ENCODE measurements around the gene GSTT2. TPM values are rescaled to one million over a fixed set of nuclear protein-coding genes. Genes with fewer than 3 reads are reported as not detected.

GSTT2 gene
- total and polyA plus RNA-seq, 7 donors, result 0.12 to 0.89 (median 0.29) TPM; not detected in 3

GRCh38 chr22:24001314-24001713 is 21.4 kb downstream of the GSTT2 start:
- H3K27me3 ChIP-seq (ENCODE audit: insufficient read depth in 3 of 3, low read length in 2 of 3), result no peaks in the 10 kb centered on the region
- H3K4me1 ChIP-seq, result peaks cover 4% of the 10 kb centered on the region
- ATAC-seq, result no peak
- H3K9me3 ChIP-seq, result no peaks in the 10 kb centered on the region
- H3K27ac ChIP-seq, result no peak overlapping the region
- TF ChIP-seq, protein P1, sequence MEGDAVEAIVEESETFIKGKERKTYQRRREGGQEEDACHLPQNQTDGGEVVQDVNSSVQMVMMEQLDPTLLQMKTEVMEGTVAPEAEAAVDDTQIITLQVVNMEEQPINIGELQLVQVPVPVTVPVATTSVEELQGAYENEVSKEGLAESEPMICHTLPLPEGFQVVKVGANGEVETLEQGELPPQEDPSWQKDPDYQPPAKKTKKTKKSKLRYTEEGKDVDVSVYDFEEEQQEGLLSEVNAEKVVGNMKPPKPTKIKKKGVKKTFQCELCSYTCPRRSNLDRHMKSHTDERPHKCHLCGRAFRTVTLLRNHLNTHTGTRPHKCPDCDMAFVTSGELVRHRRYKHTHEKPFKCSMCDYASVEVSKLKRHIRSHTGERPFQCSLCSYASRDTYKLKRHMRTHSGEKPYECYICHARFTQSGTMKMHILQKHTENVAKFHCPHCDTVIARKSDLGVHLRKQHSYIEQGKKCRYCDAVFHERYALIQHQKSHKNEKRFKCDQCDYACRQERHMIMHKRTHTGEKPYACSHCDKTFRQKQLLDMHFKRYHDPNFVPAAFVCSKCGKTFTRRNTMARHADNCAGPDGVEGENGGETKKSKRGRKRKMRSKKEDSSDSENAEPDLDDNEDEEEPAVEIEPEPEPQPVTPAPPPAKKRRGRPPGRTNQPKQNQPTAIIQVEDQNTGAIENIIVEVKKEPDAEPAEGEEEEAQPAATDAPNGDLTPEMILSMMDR (IDR thresholded peaks at IDR 0.05), result no peak
- intact Hi-C loops (cut with DNase I), result loop anchor here in 1 of 2 donors (5.0 kb wide), 1 partner anchor 156 kb away; no protein-coding TSS in a partner anchor
- H3K4me3 ChIP-seq, result no peak overlapping the region
- DNase-seq, result no peak
- H3K36me3 ChIP-seq (ENCODE audit: insufficient read depth in 1 of 2, low read depth in 1 of 2), result no peaks in the 10 kb centered on the region
- WGBS, 3 donors, result 77 to 85% (median 83%) methylated on average over 7 to 9 of the region's 9 CpGs

- H3K27me3 ChIP-seq (ENCODE audit: insufficient read depth in 3 of 3, low read length in 2 of 3), result no peaks in the 10 kb centered on the region
- H3K36me3 ChIP-seq (ENCODE audit: insufficient read depth in 1 of 2, low read depth in 1 of 2), result no peaks in the 10 kb centered on the region
- TF ChIP-seq, protein P1 (IDR thresholded peaks at IDR 0.05), result no peak
- H3K9me3 ChIP-seq, result no peaks in the 10 kb centered on the region
- no peak for ATAC-seq
- 72 to 77% (median 72%) methylated on average over 10 of the region's 10 CpGs for WGBS, 3 donors
- no peak overlapping the region for H3K4me3 ChIP-seq
- H3K27ac ChIP-seq, result no peak overlapping the region
- H3K4me1 ChIP-seq, result peaks cover 4% of the 10 kb centered on the region
- DNase-seq, result no peak
- intact Hi-C loops (cut with DNase I), result loop anchor here in 1 of 2 donors (5.0 kb wide), 1 partner anchor 155 kb away; no protein-coding TSS in a partner anchor
Observed at GRCh38 chr22:24002272-24002671, 22.3 kb downstream of the GSTT2 start.

DNA sequence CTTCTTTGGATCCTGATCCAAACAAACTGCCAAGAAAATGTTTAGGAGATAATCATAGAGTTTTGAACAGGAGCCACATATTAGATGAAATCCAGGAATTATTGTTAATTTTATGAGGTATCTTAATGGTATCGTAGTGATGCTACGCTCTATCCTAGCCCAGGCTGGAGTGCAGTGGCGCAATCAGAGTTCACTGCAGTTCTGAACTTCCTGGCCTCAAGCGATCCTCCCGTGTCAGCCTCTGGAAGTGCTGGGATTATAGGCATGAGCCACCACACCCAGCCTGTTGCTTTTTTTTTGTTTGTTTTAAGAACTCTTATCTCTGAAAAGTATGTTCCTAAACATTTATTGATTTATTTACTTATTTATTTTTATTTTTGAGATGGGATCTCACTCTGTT is 22.9 kb downstream of the GSTT2 start:
- 75 to 85% (median 84%) methylated on average over 5 of the region's 5 CpGs for WGBS, 3 donors
- H3K36me3 ChIP-seq (ENCODE audit: insufficient read depth in 1 of 2, low read depth in 1 of 2), result no peaks in the 10 kb centered on the region
- H3K4me3 ChIP-seq, result no peak overlapping the region
- TF ChIP-seq, protein P1 (IDR thresholded peaks at IDR 0.05), result no peak
- intact Hi-C loops (cut with DNase I), result loop anchor here in 1 of 2 donors (5.0 kb wide), 1 partner anchor 154 kb away; no protein-coding TSS in a partner anchor
- DNase-seq, result no peak
- no peak for ATAC-seq
- no peaks in the 10 kb centered on the region for H3K27me3 ChIP-seq (ENCODE audit: insufficient read depth in 3 of 3, low read length in 2 of 3)
- no peak overlapping the region for H3K27ac ChIP-seq
- no peaks in the 10 kb centered on the region for H3K9me3 ChIP-seq
- peaks cover 4% of the 10 kb centered on the region for H3K4me1 ChIP-seq

DNA sequence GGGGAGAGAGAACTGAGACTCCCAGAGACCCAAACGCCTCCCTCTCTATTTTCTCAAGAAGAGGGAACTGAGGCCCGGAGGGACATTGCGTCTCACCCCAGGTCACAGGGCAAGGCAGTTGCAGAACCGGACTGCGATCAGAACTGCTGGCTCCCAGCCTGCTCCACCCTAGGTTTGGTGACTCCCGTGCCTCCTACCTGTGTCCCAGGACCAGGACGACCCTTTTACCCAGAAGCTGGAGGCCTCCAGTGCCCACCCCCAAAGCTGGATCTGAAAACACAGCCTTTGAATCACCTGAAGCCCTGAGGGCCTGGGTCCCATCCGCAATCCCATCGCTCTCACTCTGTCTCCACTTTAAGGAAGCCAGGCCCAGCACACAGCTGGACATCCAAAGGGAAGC is 24.0 kb downstream of the GSTT2 start:
- H3K36me3 ChIP-seq (ENCODE audit: insufficient read depth in 1 of 2, low read depth in 1 of 2), result no peaks in the 10 kb centered on the region
- whole genome bisulfite sequencing, 3 donors, result 79 to 89% (median 83%) methylated on average over 9 of the region's 9 CpGs
- H3K4me3 ChIP-seq, result no peak overlapping the region
- ATAC-seq (no peak), DNase-seq (peak in 1 of 2 donors; percentile 41)
- no peaks in the 10 kb centered on the region for H3K9me3 ChIP-seq
- intact Hi-C loops (cut with DNase I), result loop anchor here in 1 of 2 donors (5.0 kb wide), 1 partner anchor 153 kb away; no protein-coding TSS in a partner anchor
- TF ChIP-seq, protein P1 (IDR thresholded peaks at IDR 0.05), result no peak
- H3K27ac ChIP-seq, result no peak overlapping the region
- no peaks in the 10 kb centered on the region for H3K27me3 ChIP-seq (ENCODE audit: insufficient read depth in 3 of 3, low read length in 2 of 3)
- peaks cover 4% of the 10 kb centered on the region for H3K4me1 ChIP-seq

GRCh38 chr22:24005201-24005600 is 25.3 kb downstream of the GSTT2 start, which contains the start of gene GSTT4:
Gene GSTT4 (minus strand): TSS chr22:24005453. CDS start chr22:24005356, 97 bp downstream.
- intact Hi-C loops (cut with DNase I), result loop anchor here in 1 of 2 donors (5.0 kb wide), 1 partner anchor 68 kb away; no protein-coding TSS in a partner anchor
- Histone ChIP-seq H3K27me3 (ENCODE audit: insufficient read depth in 3 of 3, low read length in 2 of 3) (no peaks in the 10 kb centered on the region), H3K4me3 (no peak within 1 kb of the TSS), H3K9me3 (no peaks in the 10 kb centered on the region), H3K27ac (peak within 1 kb of the TSS; percentile 46), H3K4me1 (peaks cover 4% of the 10 kb centered on the region), H3K36me3 (ENCODE audit: insufficient read depth in 1 of 2, low read depth in 1 of 2) (no peaks in the 10 kb centered on the region)
- DNase-seq (peak in 1 of 2 donors; percentile 63), ATAC-seq (peak in 3 of 4 donors; percentile 37 to 46 (median 39))
- 34 to 61% (median 34%) methylated on average over 6 of the region's 6 CpGs for WGBS, 3 donors
- TF ChIP-seq, protein P1 (IDR thresholded peaks at IDR 0.05), result no peak

Measured in psoas muscle (tissue), 8 donors.